GM21737 (cell line): ENCODE results near the gene RAB1B.

Experiments
- ATAC-seq: cut with Tn5 transposase; IDR thresholded peaks from one replicate; pipeline ENCODE4 v1.9.1; 2021; ENCODE audit warnings: mild to moderate bottlenecking, moderate library complexity; ENCODE audit not compliant: unreplicated experiment

Gene RAB1B

DNA sequence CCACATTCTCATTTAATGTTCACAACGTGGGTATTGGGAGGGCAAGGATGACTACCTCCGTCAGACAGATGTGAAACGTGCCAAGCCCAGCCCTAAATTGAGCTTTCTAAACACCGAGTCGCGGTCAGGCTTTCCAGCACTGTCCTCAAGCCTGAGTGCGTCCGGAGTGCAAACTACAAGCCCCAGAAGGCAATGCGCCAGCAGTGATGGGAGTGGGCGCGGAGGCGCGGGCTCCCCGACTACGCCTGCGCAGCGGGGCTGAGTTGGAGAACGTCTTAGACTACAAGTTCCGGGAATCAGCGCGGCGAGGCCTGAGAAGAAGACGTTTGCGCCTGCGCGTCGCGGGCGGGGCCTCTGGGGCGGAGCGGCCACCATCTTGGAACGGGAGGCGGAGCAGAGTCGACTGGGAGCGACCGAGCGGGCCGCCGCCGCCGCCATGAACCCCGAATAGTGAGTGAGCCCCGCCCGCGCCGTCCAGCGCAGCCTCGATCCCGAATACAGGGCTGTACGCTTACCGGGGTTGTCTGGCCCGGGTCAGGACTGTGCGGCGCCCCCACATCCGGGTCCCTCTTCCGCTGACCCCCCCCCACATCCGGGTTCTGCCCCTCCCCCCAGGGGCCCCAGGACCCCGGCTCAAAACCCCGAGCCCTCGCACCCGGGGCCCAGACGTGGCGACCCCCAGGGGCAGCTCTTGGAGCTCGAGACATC is at the start of gene RAB1B:
TSS of gene RAB1B (plus strand) at position 396 of the 708 bp plus-strand sequence. CDS start at position 437, 41 bp downstream.
- peak; percentile 71 for ATAC-seq

GRCh38 chr11:66218846-66219620 is 49.4 kb upstream of the RAB1B start:
- ATAC-seq, result no peak

GRCh38 chr11:66219846-66220565 is 48.4 kb upstream of the RAB1B start:
- ATAC-seq, result no peak

DNA sequence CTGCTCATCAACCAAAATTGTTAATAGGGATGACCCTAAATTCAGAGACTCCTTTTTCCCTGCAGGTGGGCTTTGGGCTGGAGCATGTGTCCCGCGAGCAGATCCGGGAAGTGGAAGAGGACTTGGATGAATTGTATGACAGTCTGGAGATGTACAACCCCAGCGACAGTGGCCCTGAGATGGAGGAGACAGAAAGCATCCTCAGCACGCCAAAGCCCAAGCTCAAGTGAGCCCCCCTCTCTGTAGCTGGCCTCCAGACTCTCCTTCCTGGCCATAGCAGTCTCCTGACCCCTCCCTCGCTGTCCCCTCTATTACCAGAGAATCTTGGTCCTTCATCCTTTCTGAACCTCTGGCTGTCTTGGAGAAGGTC is 47.9 kb upstream of the RAB1B start:
- ATAC-seq, result no peak

- ATAC-seq, result no peak
Observed at GRCh38 chr11:66221012-66221411, 47.4 kb upstream of the RAB1B start.

- ATAC-seq, result peak; percentile 5
Observed at GRCh38 chr11:66221726-66222236, 46.7 kb upstream of the RAB1B start.

DNA sequence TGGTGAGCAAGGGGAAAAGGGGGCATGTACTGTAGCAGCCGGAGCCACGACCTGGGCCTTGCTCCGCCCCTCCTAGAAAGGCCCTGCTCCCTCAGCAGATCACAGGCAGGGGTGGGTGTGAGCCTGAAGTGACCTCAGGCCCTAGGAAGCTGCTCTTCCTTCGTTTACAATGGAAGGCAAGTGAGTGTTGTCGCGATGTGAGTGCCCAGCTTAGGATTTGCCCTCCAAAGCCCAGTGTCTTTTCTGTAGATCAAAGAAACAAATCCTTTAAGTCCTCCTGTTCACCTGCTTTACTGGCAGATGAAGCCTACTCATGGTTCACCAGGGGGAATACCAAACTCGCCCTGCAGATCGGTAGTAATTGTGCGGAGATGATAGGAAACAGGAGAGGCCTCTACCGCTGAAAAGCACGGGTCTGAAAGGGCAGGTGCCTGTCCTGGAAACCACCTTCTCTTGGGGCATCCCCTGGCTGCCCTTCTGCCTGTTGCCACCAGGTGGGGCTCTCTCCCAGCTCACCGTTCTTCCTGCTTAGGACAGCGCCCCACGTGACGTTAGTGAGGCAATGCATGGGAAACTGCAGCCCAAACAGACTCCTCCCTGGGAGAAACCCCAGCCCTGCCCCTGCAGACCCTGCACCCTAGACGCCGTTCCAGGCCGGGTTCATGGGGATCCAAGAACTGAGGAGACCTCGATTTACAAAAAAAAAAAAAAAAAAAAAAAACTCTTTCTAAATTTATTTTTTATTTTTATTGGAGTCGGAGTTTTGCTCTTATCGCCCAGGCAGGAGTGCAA is 45.9 kb upstream of the RAB1B start:
- peak; percentile 85 for ATAC-seq

DNA sequence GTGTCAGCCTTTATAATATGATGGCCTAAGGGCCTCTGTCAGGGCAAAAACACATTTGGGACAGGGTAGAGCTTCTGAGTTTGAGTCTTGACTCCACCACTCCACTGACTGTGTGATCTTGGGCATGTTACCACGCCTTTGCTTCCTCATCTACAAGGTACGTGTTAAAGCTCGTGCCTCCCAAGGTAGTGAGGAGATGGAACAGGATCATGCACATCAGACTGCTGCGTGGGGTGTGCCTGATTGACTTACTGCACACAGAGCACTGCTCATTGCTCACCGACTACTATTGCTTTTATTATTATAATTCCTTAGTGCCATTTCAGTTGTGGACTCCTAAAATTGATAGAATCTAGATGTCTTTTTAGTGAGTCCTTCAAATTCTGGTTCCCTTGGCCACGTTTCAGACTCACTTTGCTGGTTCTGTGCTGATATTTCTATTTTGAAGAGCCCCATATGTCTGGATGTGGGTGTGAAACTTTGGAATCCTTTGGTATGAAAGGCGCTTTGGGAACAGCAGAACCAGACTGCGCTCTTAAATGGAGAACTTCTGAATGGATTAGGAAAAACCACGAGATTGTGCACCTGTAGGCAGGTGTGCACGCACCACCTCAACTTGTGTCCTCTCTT is 44.1 kb upstream of the RAB1B start:
- no peak for ATAC-seq

DNA sequence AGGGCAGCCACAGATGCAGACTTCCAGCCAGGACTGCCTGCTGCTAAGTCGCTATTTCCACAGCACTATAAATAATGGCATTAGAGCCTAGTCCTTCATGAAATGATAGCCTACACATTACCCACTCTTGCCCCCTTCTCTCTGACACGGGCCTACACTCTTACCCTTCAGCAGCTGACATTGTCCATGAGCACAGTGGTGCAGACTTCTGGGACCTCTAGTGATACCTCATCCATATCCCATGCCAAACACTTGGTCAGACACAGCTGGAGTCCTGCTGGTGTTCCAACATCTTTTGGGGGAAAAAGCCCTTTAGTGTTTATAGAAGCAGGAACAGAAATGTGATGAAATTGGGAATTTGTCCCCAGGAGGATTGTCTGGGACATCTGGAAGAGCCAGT is 43.4 kb upstream of the RAB1B start:
- ATAC-seq, result no peak

DNA sequence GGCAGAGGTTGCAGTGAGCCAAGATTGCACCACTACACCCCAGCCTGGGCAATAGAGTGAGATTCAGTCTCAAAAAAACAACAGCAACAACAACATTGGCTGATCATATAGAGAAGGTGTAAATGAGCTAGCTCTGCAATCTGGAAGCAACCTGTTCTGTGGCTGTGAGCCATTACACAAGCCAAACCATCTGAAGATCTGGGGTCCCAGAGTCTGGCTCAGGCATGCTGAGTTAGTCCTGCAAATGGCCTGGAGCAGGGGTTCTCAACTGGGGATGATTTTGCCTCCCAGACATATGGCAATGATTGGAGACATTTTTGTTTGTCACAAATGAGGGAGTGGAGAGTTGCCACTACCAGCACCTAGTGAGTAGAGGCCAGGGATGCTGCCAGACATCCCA is 42.3 kb upstream of the RAB1B start:
- no peak for ATAC-seq

GRCh38 chr11:66227700-66228099 is 40.7 kb upstream of the RAB1B start:
- no peak for ATAC-seq

DNA sequence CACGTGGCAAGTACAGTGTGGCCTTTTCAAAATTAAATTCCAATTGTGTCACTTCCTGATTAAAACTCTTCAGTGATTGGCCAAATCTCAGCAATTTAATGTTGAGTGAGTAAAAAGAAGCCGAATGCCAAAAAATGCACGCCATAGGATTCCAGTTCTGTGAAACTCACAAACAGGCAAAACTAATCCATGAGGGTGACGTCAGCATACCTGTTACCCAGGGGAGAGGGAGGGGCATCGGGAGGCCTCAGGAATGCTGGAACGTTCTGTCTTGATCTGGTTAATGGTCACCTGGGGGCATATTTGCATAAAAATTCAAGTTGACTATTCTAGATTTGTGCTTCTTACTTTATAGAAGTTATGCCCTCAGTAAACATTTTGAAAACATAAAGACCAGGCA is 39.9 kb upstream of the RAB1B start:
- no peak for ATAC-seq

DNA sequence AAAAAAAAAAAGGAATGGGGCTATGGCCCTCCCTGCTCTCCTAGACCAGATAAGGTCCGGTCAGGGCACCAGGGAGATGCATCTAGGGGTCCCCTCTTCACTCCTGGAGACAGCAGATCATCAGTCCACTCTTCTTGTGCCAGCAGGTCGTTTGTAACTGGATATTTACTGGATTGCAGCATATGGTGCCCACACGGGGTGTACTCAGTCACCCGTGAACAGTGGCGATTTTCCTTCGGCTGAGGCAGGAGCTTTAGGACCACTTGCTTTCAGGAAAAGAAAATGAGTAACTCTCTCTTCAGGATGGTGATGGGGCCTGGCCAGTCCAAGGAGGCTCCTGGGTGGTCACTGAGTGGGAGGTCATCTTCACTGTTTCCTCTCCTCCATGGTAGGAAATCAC is 38.3 kb upstream of the RAB1B start:
- ATAC-seq, result no peak

- ATAC-seq, result no peak
Observed at GRCh38 chr11:66230978-66231377, 37.5 kb upstream of the RAB1B start.

GRCh38 chr11:66231561-66231960 is 36.9 kb upstream of the RAB1B start:
- ATAC-seq, result no peak

- no peak for ATAC-seq
Observed at GRCh38 chr11:66232769-66233168, 35.7 kb upstream of the RAB1B start.

- ATAC-seq, result no peak
Observed at GRCh38 chr11:66233301-66233700, 35.1 kb upstream of the RAB1B start.

GRCh38 chr11:66235141-66235540 is 33.3 kb upstream of the RAB1B start:
- ATAC-seq, result no peak

DNA sequence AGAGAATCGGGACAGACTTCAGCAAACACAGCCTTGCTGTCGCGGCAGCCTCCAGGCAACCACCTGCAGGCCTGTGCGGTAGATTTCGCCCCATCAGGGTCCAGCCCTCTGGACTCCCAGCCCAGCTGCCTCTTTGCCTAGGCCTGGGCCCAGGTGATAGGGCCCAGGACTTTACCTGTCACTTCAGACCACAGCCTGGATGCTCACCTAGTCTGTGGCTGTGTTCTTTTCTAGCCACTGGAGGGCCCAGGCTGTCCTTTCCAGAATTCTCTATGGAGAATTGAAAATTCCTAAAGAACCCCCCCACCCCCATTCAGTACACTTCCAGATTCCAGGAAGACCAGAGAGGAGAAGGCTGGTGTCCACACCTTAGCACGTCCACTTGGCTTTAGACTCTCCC is 30.6 kb upstream of the RAB1B start:
- ATAC-seq, result no peak

DNA sequence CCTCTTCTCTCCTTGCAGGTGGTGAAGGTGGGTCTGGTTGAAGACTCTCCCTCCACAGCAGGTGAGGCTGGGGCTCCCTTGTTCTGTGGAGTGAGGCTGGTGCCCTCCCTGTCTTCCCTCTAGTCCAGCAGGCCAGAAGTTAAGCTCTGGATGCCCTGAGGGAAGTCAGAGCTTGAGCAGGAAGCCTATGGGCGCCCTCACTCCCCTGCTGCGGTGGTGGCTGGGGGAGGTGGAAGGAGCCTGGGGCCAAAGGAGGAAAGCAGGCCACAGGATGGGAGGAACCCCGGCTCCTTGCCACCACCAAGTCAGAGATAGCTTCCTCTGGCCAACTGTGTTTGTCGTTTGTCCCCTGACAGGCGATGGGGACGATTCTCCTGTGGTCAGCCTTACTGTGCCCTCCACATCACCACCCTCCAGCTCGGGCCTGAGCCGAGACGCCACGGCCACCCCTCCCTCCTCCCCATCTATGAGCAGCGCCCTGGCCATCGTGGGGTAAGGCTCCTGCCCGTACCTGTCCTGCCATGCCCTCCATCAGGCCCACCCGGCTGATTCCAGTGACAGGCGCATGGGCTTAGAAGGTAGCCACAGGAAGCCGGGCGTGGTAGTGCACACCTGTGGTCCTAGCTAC is 29.5 kb upstream of the RAB1B start:
- ATAC-seq, result no peak
